Keratinocyte (primary cell): ENCODE results near the gene AHNAK2.

Source experiments
- EZH2 ChIP-seq: IDR thresholded peaks from one replicate; pipeline ENCODE4 v1.6.1; 2012; ENCODE audit warnings: inconsistent platforms, mild to moderate bottlenecking, low read length, moderate library complexity
- TF ChIP-seq, protein P1 (sequence below), 3 experiments: IDR thresholded peaks in 1 of 3; conservative IDR thresholded peaks in 1 of 3; optimal IDR thresholded peaks in 1 of 3; 2 replicates in 2 of 3; 3 replicates in 1 of 3; pipeline versions ENCODE3 to v1.5.1; 2011; ENCODE audit warnings: low read length in 3 of 3, mild to moderate bottlenecking in 3 of 3, moderate library complexity in 2 of 3, control low read depth in 1 of 3, inconsistent platforms in 1 of 3; ENCODE audit not compliant: insufficient read depth in 2 of 3; ENCODE audit errors: extremely low read depth in 1 of 3

DNA sequence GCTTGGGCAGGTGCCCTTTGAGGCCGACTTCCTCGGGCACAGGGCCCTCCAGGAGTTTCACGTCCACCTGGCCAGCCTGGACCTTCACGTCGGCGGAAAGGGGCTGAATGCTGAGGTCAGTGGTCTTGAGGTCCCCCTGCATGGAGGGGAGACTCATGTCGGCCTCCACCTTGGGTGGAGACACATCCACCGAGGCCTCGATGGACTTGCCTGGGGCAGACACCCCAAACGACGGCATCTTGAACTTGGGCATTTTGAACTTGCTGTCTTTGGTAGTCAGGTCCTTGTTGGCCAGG lies 29.5 kb downstream of the AHNAK2 start:
- TF ChIP-seq, protein P1, sequence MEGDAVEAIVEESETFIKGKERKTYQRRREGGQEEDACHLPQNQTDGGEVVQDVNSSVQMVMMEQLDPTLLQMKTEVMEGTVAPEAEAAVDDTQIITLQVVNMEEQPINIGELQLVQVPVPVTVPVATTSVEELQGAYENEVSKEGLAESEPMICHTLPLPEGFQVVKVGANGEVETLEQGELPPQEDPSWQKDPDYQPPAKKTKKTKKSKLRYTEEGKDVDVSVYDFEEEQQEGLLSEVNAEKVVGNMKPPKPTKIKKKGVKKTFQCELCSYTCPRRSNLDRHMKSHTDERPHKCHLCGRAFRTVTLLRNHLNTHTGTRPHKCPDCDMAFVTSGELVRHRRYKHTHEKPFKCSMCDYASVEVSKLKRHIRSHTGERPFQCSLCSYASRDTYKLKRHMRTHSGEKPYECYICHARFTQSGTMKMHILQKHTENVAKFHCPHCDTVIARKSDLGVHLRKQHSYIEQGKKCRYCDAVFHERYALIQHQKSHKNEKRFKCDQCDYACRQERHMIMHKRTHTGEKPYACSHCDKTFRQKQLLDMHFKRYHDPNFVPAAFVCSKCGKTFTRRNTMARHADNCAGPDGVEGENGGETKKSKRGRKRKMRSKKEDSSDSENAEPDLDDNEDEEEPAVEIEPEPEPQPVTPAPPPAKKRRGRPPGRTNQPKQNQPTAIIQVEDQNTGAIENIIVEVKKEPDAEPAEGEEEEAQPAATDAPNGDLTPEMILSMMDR (optimal IDR thresholded peaks at IDR 0.05 in 1 of 3, IDR thresholded peaks at IDR 0.05 in 1 of 3, conservative IDR thresholded peaks at IDR 0.05 in 1 of 3; ENCODE audit: extremely low read depth in 1 of 3, insufficient read depth in 2 of 3, low read length in 3 of 3): no peak
- no peak for TF ChIP-seq EZH2
